Astrocyte of the hippocampus (primary cell): ENCODE results near the gene SERP2.

ENCODE experiments used
- DNase-seq: peaks from one replicate; pipeline ENCODE4 v3.0.0; 2011; ENCODE audit warnings: low read depth, low spot score

Gene SERP2

GRCh38 chr13:44388427-44389059 lies 14.9 kb downstream of the SERP2 start:
- no peak for DNase-seq

GRCh38 chr13:44389060-44389666 lies 15.5 kb downstream of the SERP2 start:
- DNase-seq, result no peak

- no peak for DNase-seq
These were observed 16.3 kb downstream of the SERP2 start for GRCh38 chr13:44389876-44390275.

GRCh38 chr13:44393391-44393790 lies 19.8 kb downstream of the SERP2 start:
- DNase-seq, result peak; percentile 72

- no peak for DNase-seq
These were observed 21.0 kb downstream of the SERP2 start for GRCh38 chr13:44394658-44395057.

GRCh38 chr13:44395976-44396694 lies 22.5 kb downstream of the SERP2 start:
- DNase-seq, result no peak

- DNase-seq, result peak; percentile 36
These were observed 23.3 kb downstream of the SERP2 start for GRCh38 chr13:44396701-44397580.

- no peak for DNase-seq
These were observed 24.2 kb downstream of the SERP2 start for GRCh38 chr13:44397766-44398223.

GRCh38 chr13:44398606-44399005 lies 25.0 kb downstream of the SERP2 start:
- DNase-seq, result no peak

- no peak for DNase-seq
These were observed 25.4 kb downstream of the SERP2 start for GRCh38 chr13:44399074-44399473.

GRCh38 chr13:44400736-44401135 lies 27.1 kb downstream of the SERP2 start:
- DNase-seq, result no peak

GRCh38 chr13:44401577-44401976 lies 28.0 kb downstream of the SERP2 start:
- DNase-seq, result no peak

- DNase-seq, result no peak
These were observed 29.3 kb downstream of the SERP2 start for GRCh38 chr13:44402899-44403445.

GRCh38 chr13:44403461-44404056 lies 29.9 kb downstream of the SERP2 start:
- peak; percentile 55 for DNase-seq

- peak; percentile 28 for DNase-seq
These were observed 30.9 kb downstream of the SERP2 start for GRCh38 chr13:44404261-44405132.

GRCh38 chr13:44406617-44407016 lies 33.0 kb downstream of the SERP2 start:
- no peak for DNase-seq

- no peak for DNase-seq
These were observed 33.8 kb downstream of the SERP2 start for GRCh38 chr13:44407379-44407778.

GRCh38 chr13:44407891-44408290 lies 34.3 kb downstream of the SERP2 start:
- DNase-seq, result no peak

- DNase-seq, result no peak
These were observed 36.0 kb downstream of the SERP2 start for GRCh38 chr13:44409595-44409994.

GRCh38 chr13:44410328-44410859 lies 36.8 kb downstream of the SERP2 start:
- no peak for DNase-seq
